Mucosa of stomach (tissue), 1 donor: ENCODE data around the gene LTA4H.
A peak's percentile ranks its signal among the peaks of the same experiment; 100 is the strongest.

Source experiments
- H3K27me3 ChIP-seq: one replicate; pipeline ENCODE4 v1.7.0; 2013; ENCODE audit warnings: mild to moderate bottlenecking, low read length; ENCODE audit not compliant: control insufficient read depth, insufficient read depth
- H3K36me3 ChIP-seq: one replicate; pipeline ENCODE4 v1.7.0; 2013; ENCODE audit warnings: low read length; ENCODE audit not compliant: control insufficient read depth, insufficient read depth
- H3K4me1 ChIP-seq: one replicate; pipeline ENCODE4 v1.7.0; 2013; ENCODE audit warnings: mild to moderate bottlenecking, low read length; ENCODE audit not compliant: control insufficient read depth, insufficient read depth
- H3K4me3 ChIP-seq: one replicate; pipeline ENCODE4 v1.7.0; 2013; ENCODE audit warnings: low read length
- H3K9ac ChIP-seq: one replicate; pipeline ENCODE4 v1.7.0; 2013; ENCODE audit warnings: mild to moderate bottlenecking, low read length, moderate library complexity
- H3K9me3 ChIP-seq: one replicate; pipeline ENCODE4 v1.7.0; 2013; ENCODE audit warnings: mild to moderate bottlenecking, low read length, moderate library complexity; ENCODE audit not compliant: control insufficient read depth
- donor health status: Pancreatic carcinoma.

Gene LTA4H

GRCh38 chr12:96035283-96036236 is at the start of gene LTA4H:
Gene LTA4H, minus strand, starts transcription at chr12:96035587. Its CDS starts 68 bp downstream, at chr12:96035519.
- Histone ChIP-seq H3K9me3 (no peaks in the 10 kb centered on the region), H3K4me1 (no peaks in the 10 kb centered on the region), H3K27me3 (no peaks in the 10 kb centered on the region), H3K9ac (peak within 1 kb of the TSS; percentile 87), H3K36me3 (no peaks in the 10 kb centered on the region), H3K4me3 (peak within 1 kb of the TSS; percentile 97)

- Histone ChIP-seq H3K36me3 (no peaks in the 10 kb centered on the region), H3K27me3 (no peaks in the 10 kb centered on the region), H3K4me3 (no peak overlapping the region), H3K9ac (no peak overlapping the region), H3K4me1 (no peaks in the 10 kb centered on the region), H3K9me3 (no peaks in the 10 kb centered on the region)
Observed at GRCh38 chr12:96084624-96085023, 49.2 kb upstream of the LTA4H start.

- no peak overlapping the region for H3K9ac ChIP-seq
- no peaks in the 10 kb centered on the region for H3K4me1 ChIP-seq
- H3K4me3 ChIP-seq = no peak overlapping the region
- no peaks in the 10 kb centered on the region for H3K36me3 ChIP-seq
- no peaks in the 10 kb centered on the region for H3K27me3 ChIP-seq
- H3K9me3 ChIP-seq = no peaks in the 10 kb centered on the region
Observed at GRCh38 chr12:96083020-96083719, 47.8 kb upstream of the LTA4H start.

- no peaks in the 10 kb centered on the region for H3K36me3 ChIP-seq
- H3K27me3 ChIP-seq = no peaks in the 10 kb centered on the region
- H3K9ac ChIP-seq = no peak overlapping the region
- H3K9me3 ChIP-seq = no peaks in the 10 kb centered on the region
- H3K4me3 ChIP-seq = no peak overlapping the region
- H3K4me1 ChIP-seq = no peaks in the 10 kb centered on the region
Observed at GRCh38 chr12:96081596-96081995, 46.2 kb upstream of the LTA4H start.

GRCh38 chr12:96078231-96079135 is 43.1 kb upstream of the LTA4H start:
- Histone ChIP-seq H3K27me3 (no peaks in the 10 kb centered on the region), H3K9ac (no peak overlapping the region), H3K4me1 (peaks cover 2% of the 10 kb centered on the region), H3K4me3 (no peak overlapping the region), H3K36me3 (no peaks in the 10 kb centered on the region), H3K9me3 (no peaks in the 10 kb centered on the region)

GRCh38 chr12:96077081-96077480 is 41.7 kb upstream of the LTA4H start:
- no peaks in the 10 kb centered on the region for H3K27me3 ChIP-seq
- H3K4me1 ChIP-seq = peaks cover 8% of the 10 kb centered on the region
- no peak overlapping the region for H3K9ac ChIP-seq

GRCh38 chr12:96075560-96075959 is 40.2 kb upstream of the LTA4H start:
- Histone ChIP-seq H3K4me3 (no peak overlapping the region), H3K27me3 (no peaks in the 10 kb centered on the region), H3K9me3 (no peaks in the 10 kb centered on the region), H3K36me3 (no peaks in the 10 kb centered on the region), H3K4me1 (peaks cover 10% of the 10 kb centered on the region), H3K9ac (no peak overlapping the region)

More at GRCh38 chr12:96077081-96077480, 41.7 kb upstream of the LTA4H start:
- no peak overlapping the region for H3K4me3 ChIP-seq
- no peaks in the 10 kb centered on the region for H3K36me3 ChIP-seq
- H3K9me3 ChIP-seq = no peaks in the 10 kb centered on the region

- Histone ChIP-seq H3K9ac (no peak overlapping the region), H3K27me3 (no peaks in the 10 kb centered on the region), H3K9me3 (no peaks in the 10 kb centered on the region), H3K4me3 (no peak overlapping the region), H3K36me3 (no peaks in the 10 kb centered on the region), H3K4me1 (peaks cover 12% of the 10 kb centered on the region)
Observed at GRCh38 chr12:96073346-96074330, 38.3 kb upstream of the LTA4H start.

GRCh38 chr12:96070670-96071279 is 35.4 kb upstream of the LTA4H start:
- H3K9ac ChIP-seq = no peak overlapping the region
- H3K36me3 ChIP-seq = no peaks in the 10 kb centered on the region
- H3K4me3 ChIP-seq = no peak overlapping the region
- H3K4me1 ChIP-seq = peaks cover 12% of the 10 kb centered on the region
- H3K27me3 ChIP-seq = no peaks in the 10 kb centered on the region
- no peaks in the 10 kb centered on the region for H3K9me3 ChIP-seq

GRCh38 chr12:96069511-96070231 is 34.3 kb upstream of the LTA4H start:
- no peaks in the 10 kb centered on the region for H3K27me3 ChIP-seq
- H3K4me3 ChIP-seq = no peak overlapping the region
- H3K36me3 ChIP-seq = no peaks in the 10 kb centered on the region
- no peak overlapping the region for H3K9ac ChIP-seq
- H3K9me3 ChIP-seq = no peaks in the 10 kb centered on the region
- peaks cover 12% of the 10 kb centered on the region for H3K4me1 ChIP-seq
